CD4-positive, alpha-beta T cell treated with Interleukin-21 for 1 hour (primary cell): ENCODE data around the gene SAMD4A.
"Not testable (repeated sequence)": the region's sequence is repeated elsewhere in the genome, so short reads cannot be mapped to it uniquely, and the experiment has no call there.

Experiments
- DNase-seq: peaks from one replicate; pipeline ENCODE4 v3.0.0-alpha.2; 2020

The SAMD4A gene

GRCh38 chr14:54742492-54743350 lies 175.8 kb downstream of the SAMD4A start:
- DNase-seq, result no peak

GRCh38 chr14:54743382-54743781 lies 176.5 kb downstream of the SAMD4A start:
- no peak for DNase-seq

GRCh38 chr14:54746019-54746418 lies 179.1 kb downstream of the SAMD4A start:
- DNase-seq, result no peak

- DNase-seq, result no peak
These were observed 180.7 kb downstream of the SAMD4A start for GRCh38 chr14:54747616-54748015.

GRCh38 chr14:54749180-54749579 lies 182.3 kb downstream of the SAMD4A start:
- no peak for DNase-seq

- DNase-seq, result no peak
These were observed 182.8 kb downstream of the SAMD4A start for GRCh38 chr14:54749727-54750126.

GRCh38 chr14:54752611-54753010 lies 185.7 kb downstream of the SAMD4A start:
- not testable (repeated sequence) for DNase-seq

GRCh38 chr14:54753396-54753795 lies 186.5 kb downstream of the SAMD4A start:
- not testable (repeated sequence) for DNase-seq

GRCh38 chr14:54754116-54754622 lies 187.2 kb downstream of the SAMD4A start:
- DNase-seq, result no peak

- no peak for DNase-seq
These were observed 187.9 kb downstream of the SAMD4A start for GRCh38 chr14:54754623-54755386.

- no peak for DNase-seq
These were observed 189.9 kb downstream of the SAMD4A start for GRCh38 chr14:54756656-54757392.

GRCh38 chr14:54758041-54758440 lies 191.1 kb downstream of the SAMD4A start:
- DNase-seq, result no peak

- DNase-seq, result no peak
These were observed 193.2 kb downstream of the SAMD4A start for GRCh38 chr14:54759982-54760585.

- no peak for DNase-seq
These were observed 194.1 kb downstream of the SAMD4A start for GRCh38 chr14:54760866-54761575.

GRCh38 chr14:54761835-54762234 lies 194.9 kb downstream of the SAMD4A start:
- DNase-seq, result no peak

GRCh38 chr14:54762296-54762695 lies 195.4 kb downstream of the SAMD4A start:
- no peak for DNase-seq

- no peak for DNase-seq
These were observed 196.8 kb downstream of the SAMD4A start for GRCh38 chr14:54763761-54764160.

GRCh38 chr14:54766276-54767138 lies 199.6 kb downstream of the SAMD4A start:
- no peak for DNase-seq

- DNase-seq, result no peak
These were observed 200.2 kb downstream of the SAMD4A start for GRCh38 chr14:54767139-54767431.

GRCh38 chr14:54767450-54767849 lies 200.5 kb downstream of the SAMD4A start:
- DNase-seq, result no peak

GRCh38 chr14:54768501-54769129 lies 201.7 kb downstream of the SAMD4A start:
- DNase-seq, result no peak
